Heart left ventricle (tissue), 13 donors: Measurements from ENCODE around the gene ZNF207.

Experiments
- CTCF ChIP-seq, 12 donors: fragments of 200-600 bp; sonication (generic) in 4 of 12; IDR thresholded peaks; one replicate each; pipeline versions ENCODE4 v1.5.0 to v1.8.0; 2018 to 2022; ENCODE audit warnings: antibody characterized with exemption in 12 of 12, mild to moderate bottlenecking in 5 of 12
- POLR2A ChIP-seq, 2 donors: fragments of 450-650 bp; IDR thresholded peaks; one replicate each; pipeline ENCODE4 v1.6.1; 2017; ENCODE audit warnings: antibody characterized with exemption in 2 of 2, mild to moderate bottlenecking in 2 of 2, moderate library complexity in 2 of 2
- donor health status: ischemic (EF 13 %, LVEDD 7.1; RV severe dilation, severe dysfunction).
- donor health status: DM: no; HTN: yes; CAD: no.
- donor health status: DM: no; HTN: no; CAD: no.
- donor health status: ischemic (EF 25% LVEDD 6.9; RV normal size, moderate dysfunction).
- donor health status: ischemic (EF 25% LVEDD 5.7; RV mildly dilated, moderate dysfunction).
- donor health status: ischemic (EF 35%, LVEDD 5.7; RV mildly dilated, moderate dysfunction).
- donor health status: nonischemic (EF 11% LVEDD 7.7; RV severe dilation, severe dysfunction).
- donor health status: DM: yes; HTN: yes; CAD: no.
- donor health status: PGD.
- donor health status: ischemic (EF 29% LVEDD 5.4; RV normal size, mild dysfunction).
- donor health status: nonischemic (EF 23%, LVEDD 6.1; RV moderate dilation, normal function).

- TF ChIP-seq CTCF (IDR thresholded peaks at IDR 0.05) (no peak), POLR2A (IDR thresholded peaks at IDR 0.05) (peak in 1 of 2 donors; percentile 66)
Observed at GRCh38 chr17:32349854-32350665, at the start of gene ZNF207.
